IMR-90 (cell line): ENCODE measurements around the gene BSCL2. TPM values are rescaled to one million over a fixed set of nuclear protein-coding genes. Genes with fewer than 3 reads are reported as not detected.
A peak's percentile ranks its signal among the peaks of the same experiment; 100 is the strongest.

Experiments
- ATAC-seq: fragments of 200-7000 bp; cut with Tn5 transposase; 2 replicates; pipeline ENCODE4 v1.9.1; 2020; ENCODE audit warnings: low read depth, mild to moderate bottlenecking, moderate library complexity
- BruUV-seq: library from RNA; stranded (reverse); fragments of 400-500 nt; replicated peaks from 2 replicates; lab custom pipeline; 2021; lab: Mats Ljungman, UMichigan
- CTCF ChIA-PET: fragments of 300-600 bp; formaldehyde crosslinking; extraction: SDS; loops from one replicate; lab custom pipeline; 2021; ENCODE audit warnings: antibody characterized with exemption; lab: Yijun Ruan, JAX
- POLR2A ChIA-PET: fragments of 300-600 bp; sonication (Branson Sonifier 250); formaldehyde crosslinking; loops from one replicate; lab custom pipeline; 2022; ENCODE audit warnings: antibody characterized with exemption; ENCODE audit not compliant: unreplicated experiment; lab: Charles Lee
- DNase-seq: peaks from one replicate; pipeline ENCODE4 v3.0.0; 2013
- H2AFZ ChIP-seq: replicated peaks from 2 replicates; pipeline ENCODE3; 2013; ENCODE audit warnings: low read length, mild to moderate bottlenecking; ENCODE audit not compliant: poor library complexity
- H2AK5ac ChIP-seq: 2 replicates; pipeline ENCODE4 v1.6.1; 2013; ENCODE audit warnings: low read depth, low read length, inconsistent platforms
- H2AK9ac ChIP-seq: replicated peaks from 2 replicates; pipeline ENCODE3; 2013; ENCODE audit warnings: mild to moderate bottlenecking, low read depth, low read length, moderate library complexity; ENCODE audit not compliant: poor library complexity
- H2BK120ac ChIP-seq: 2 replicates; pipeline ENCODE4 v1.6.1; 2013; ENCODE audit warnings: low read depth, low read length, inconsistent platforms
- H2BK15ac ChIP-seq: 3 replicates; pipeline ENCODE4 v1.6.1; 2013; ENCODE audit warnings: low read depth, low read length, inconsistent platforms
- H2BK20ac ChIP-seq: 2 replicates; pipeline ENCODE4 v1.6.1; 2013; ENCODE audit warnings: low read depth, mild to moderate bottlenecking, inconsistent platforms, low read length, moderate library complexity
- H2BK5ac ChIP-seq: 2 replicates; pipeline ENCODE4 v1.6.1; 2013; ENCODE audit warnings: mild to moderate bottlenecking, low read depth, low read length, inconsistent platforms; ENCODE audit not compliant: poor library complexity, severe bottlenecking
- H3K14ac ChIP-seq: replicated peaks from 2 replicates; pipeline ENCODE4 v1.6.1; 2013; ENCODE audit warnings: low read depth, low read length, inconsistent platforms
- H3K18ac ChIP-seq: 2 replicates; pipeline ENCODE4 v1.6.1; 2013; ENCODE audit warnings: low read depth, low read length, control low read depth
- H3K23ac ChIP-seq: 2 replicates; pipeline ENCODE4 v1.6.1; 2013; ENCODE audit warnings: low read depth, low read length, inconsistent platforms
- H3K27ac ChIP-seq: 2 replicates; pipeline ENCODE4 v1.5.1; 2013; ENCODE audit warnings: mild to moderate bottlenecking, control low read depth, low read length; ENCODE audit not compliant: insufficient read depth
- H3K27me3 ChIP-seq: 2 replicates; pipeline ENCODE4 v1.6.1; 2013; ENCODE audit warnings: low read length; ENCODE audit not compliant: control insufficient read depth, insufficient read depth
- H3K36me3 ChIP-seq: 2 replicates; pipeline ENCODE4 v1.6.1; 2013; ENCODE audit warnings: low read length, mixed read lengths; ENCODE audit not compliant: control insufficient read depth, insufficient read depth
- H3K4ac ChIP-seq: 2 replicates; pipeline ENCODE4 v1.6.1; 2013; ENCODE audit warnings: low read depth, low read length, inconsistent platforms
- H3K4me1 ChIP-seq: 2 replicates; pipeline ENCODE4 v1.6.1; 2013; ENCODE audit warnings: low read length, mixed read lengths; ENCODE audit not compliant: control insufficient read depth, insufficient read depth
- H3K4me2 ChIP-seq: 2 replicates; pipeline ENCODE4 v1.6.1; 2013; ENCODE audit warnings: low read depth, mild to moderate bottlenecking, control low read depth, low read length, moderate library complexity
- H3K4me3 ChIP-seq: 2 replicates; pipeline ENCODE4 v1.5.1; 2013; ENCODE audit warnings: low read depth, mild to moderate bottlenecking, control low read depth, low read length, moderate library complexity; ENCODE audit not compliant: insufficient read depth
- H3K56ac ChIP-seq: 2 replicates; pipeline ENCODE4 v1.6.1; 2013; ENCODE audit warnings: low read length, inconsistent platforms; ENCODE audit not compliant: insufficient read depth; ENCODE audit errors: extremely low read depth
- H3K79me1 ChIP-seq, 2 experiments: 2 replicates each; pipeline ENCODE4 v1.6.1; 2013; ENCODE audit warnings: low read length in 2 of 2, inconsistent platforms in 1 of 2, low read depth in 1 of 2
- H3K9ac ChIP-seq: 2 replicates; pipeline ENCODE4 v1.6.1; 2013; ENCODE audit warnings: low read depth, low read length, control low read depth
- H3K9me1 ChIP-seq: 2 replicates; pipeline ENCODE4 v1.6.1; 2013; ENCODE audit warnings: low read length, inconsistent platforms; ENCODE audit not compliant: insufficient read depth
- H3K9me3 ChIP-seq: 2 replicates; pipeline ENCODE4 v1.6.1; 2013; ENCODE audit warnings: low read length; ENCODE audit not compliant: control insufficient read depth, insufficient read depth
- H4K20me1 ChIP-seq: 2 replicates; pipeline ENCODE4 v1.6.1; 2013; ENCODE audit warnings: low read length, inconsistent platforms; ENCODE audit not compliant: insufficient read depth
- H4K5ac ChIP-seq: 2 replicates; pipeline ENCODE4 v1.6.1; 2013; ENCODE audit warnings: mild to moderate bottlenecking, low read depth, low read length, control low read depth
- H4K8ac ChIP-seq, 2 experiments: 2 replicates each; pipeline ENCODE4 v1.6.1; 2013; ENCODE audit warnings: low read depth in 2 of 2, low read length in 2 of 2, control low read depth in 1 of 2, inconsistent platforms in 1 of 2
- H4K91ac ChIP-seq: 2 replicates; pipeline ENCODE4 v1.6.1; 2013; ENCODE audit warnings: low read depth, low read length, inconsistent platforms; ENCODE audit not compliant: insufficient read depth
- BHLHE40 ChIP-seq: fragments of 150-350 bp; IDR thresholded peaks from 2 replicates; pipeline ENCODE4 v1.6.1; 2016; ENCODE audit warnings: mild to moderate bottlenecking, low read depth, low read length
- CEBPB ChIP-seq: IDR thresholded peaks from 2 replicates; pipeline ENCODE4 v1.6.1; 2012; ENCODE audit warnings: low read depth, low read length, improper control_type of control experiment
- CHD1 ChIP-seq: IDR thresholded peaks from 2 replicates; pipeline ENCODE4 v1.6.1; 2012; ENCODE audit warnings: low read depth, low read length, improper control_type of control experiment
- FOS ChIP-seq: fragments of 150-350 bp; IDR thresholded peaks from 2 replicates; pipeline ENCODE4 v1.6.1; 2016; ENCODE audit warnings: low read depth, low read length
- MAFK ChIP-seq: IDR thresholded peaks from 2 replicates; pipeline ENCODE4 v1.6.1; 2012; ENCODE audit warnings: low read depth, low read length, improper control_type of control experiment
- MXI1 ChIP-seq: IDR thresholded peaks from 2 replicates; pipeline ENCODE4 v1.6.1; 2012; ENCODE audit warnings: low read depth, mild to moderate bottlenecking, low read length, moderate library complexity, borderline replicate concordance
- NFE2L2 ChIP-seq: fragments of 150-350 bp; IDR thresholded peaks from 2 replicates; pipeline ENCODE4 v1.6.1; 2016; ENCODE audit warnings: low read depth, mild to moderate bottlenecking, low read length
- POLR2A ChIP-seq: IDR thresholded peaks from 2 replicates; pipeline ENCODE4 v1.6.1; 2012; ENCODE audit warnings: mild to moderate bottlenecking, low read depth, low read length
- RAD21 ChIP-seq: IDR thresholded peaks from 2 replicates; pipeline ENCODE4 v1.6.1; 2012; ENCODE audit warnings: low read length, improper control_type of control experiment
- RCOR1 ChIP-seq: IDR thresholded peaks from 2 replicates; pipeline ENCODE4 v1.6.1; 2012; ENCODE audit warnings: mild to moderate bottlenecking, low read length, improper control_type of control experiment; ENCODE audit not compliant: insufficient replicate concordance
- RFX5 ChIP-seq: IDR thresholded peaks from 2 replicates; pipeline ENCODE4 v1.8.0; 2012; ENCODE audit warnings: low read depth, mild to moderate bottlenecking, low read length, moderate library complexity
- SMC3 ChIP-seq: fragments of 150-350 bp; IDR thresholded peaks from 2 replicates; pipeline ENCODE4 v1.6.1; 2016; ENCODE audit warnings: low read depth, mild to moderate bottlenecking, antibody characterized with exemption, low read length, moderate library complexity
- WGBS, 2 experiments: methylation state at CpG; one replicate each; pipeline versions ENCODE4 v1.1.5 to v1.1.7; 2013; ENCODE audit warnings: missing lambda C conversion rate in 2 of 2; ENCODE audit not compliant: insufficient read length in 1 of 2; ENCODE audit errors: extremely low coverage in 2 of 2; 5-methylcytosine and 5-hydroxymethylcytosine counted together
- dilution Hi-C: fragments of 300-500 bp; cut with HindIII; formaldehyde crosslinking; loops from one replicate; pipeline ENCODE4 v1.14.3; 2018; ENCODE audit warnings: low sequenced_read_pairs; ENCODE audit not compliant: unreplicated experiment
- in situ Hi-C: fragments of 300-500 bp; cut with MboI; formaldehyde crosslinking; loops from 3 replicates; pipeline ENCODE4 v1.14.3; 2019; ENCODE audit warnings: low sequenced_read_pairs, inconsistent platforms, mixed read lengths
- intact Hi-C: fragments of 100-400 bp; cut with micrococcal nuclease; formaldehyde crosslinking; loops from 2 replicates; pipeline ENCODE4 v1.10.0; 2022
- polyA plus RNA-seq, 3 experiments: library from polyadenylated mRNA; depleted of rRNA; stranded (reverse); fragments of >200 nt; gene quantifications; 2 replicates each; pipeline ENCODE4 v1.2.3, GENCODE V29; 2012; ENCODE audit warnings: low replicate concordance in 1 of 3
- total RNA-seq: library from RNA; depleted of rRNA; stranded (reverse); fragments of >200 nt; gene quantifications from 2 replicates; pipeline ENCODE4 v1.2.3, GENCODE V29; 2012
- TF ChIP-seq, protein P1 (sequence below): fragments of 150-350 bp; IDR thresholded peaks from 2 replicates; pipeline ENCODE4 v1.6.1; 2016; ENCODE audit warnings: low read depth, mild to moderate bottlenecking, low read length, moderate library complexity, borderline replicate concordance
- TF ChIP-seq, protein P2 (sequence below): conservative IDR thresholded peaks from 2 replicates; pipeline ENCODE4 v1.5.1; 2012; ENCODE audit warnings: mild to moderate bottlenecking, low read depth, low read length, improper control_type of control experiment
- TF ChIP-seq, protein P3 (sequence below): fragments of 150-350 bp; IDR thresholded peaks from 2 replicates; pipeline ENCODE4 v1.6.1; 2017; ENCODE audit warnings: mild to moderate bottlenecking, antibody characterized with exemption, low read length, low read depth

BSCL2 gene
- total and polyA plus RNA-seq, 2 of the 4 experiments (the other 2 are of a cell fraction) = 26.2 to 47.1 TPM

DNA sequence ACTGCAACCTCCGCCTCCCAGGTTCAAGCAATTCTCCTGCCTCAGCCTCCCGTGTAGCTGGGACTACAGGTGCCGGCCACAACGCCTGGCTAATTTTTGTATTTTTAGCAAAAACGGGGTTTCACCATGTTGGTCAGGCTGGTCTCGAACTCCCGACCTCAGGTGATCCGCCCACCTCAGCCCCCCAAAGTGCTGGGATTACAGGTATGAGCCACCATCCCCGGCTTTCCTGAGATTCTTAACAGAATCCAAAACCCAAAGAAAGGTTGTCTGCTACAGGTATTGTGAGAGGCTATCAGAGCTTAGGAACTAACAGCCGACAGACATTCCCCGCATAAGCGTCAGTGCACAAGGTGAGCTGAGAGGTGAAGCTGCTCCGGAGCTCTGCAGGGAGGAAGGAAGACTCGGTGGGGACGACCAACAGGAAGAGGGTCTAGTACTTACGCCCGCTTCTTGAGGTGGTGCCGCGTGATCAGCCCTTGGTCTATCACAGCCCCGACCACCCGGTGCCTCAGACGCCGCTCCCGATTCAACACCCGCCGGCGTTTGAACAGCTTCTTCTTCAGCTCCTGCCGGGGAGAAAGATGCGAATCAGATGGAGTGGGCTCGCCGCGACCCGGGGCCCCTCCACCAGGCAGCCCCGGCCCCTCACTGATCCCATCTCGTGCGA, 42.7 kb downstream of the BSCL2 start:
- peak overlapping the region; percentile 54 for H3K56ac ChIP-seq
- no peak overlapping the region; the same call in 1 of the 2 replicates for H2BK120ac ChIP-seq
- CTCF ChIA-PET = interaction anchor here (1.0 to 1.4 kb wide), 3 partner anchors 12 to 104 kb away, joined by 3 to 4 read pairs (median 3); partner anchors contain the start of gene INTS5
- TF ChIP-seq CHD1 (no peak), MXI1 (no peak), CEBPB (no peak), MAFK (no peak), NFE2L2 (no peak), RAD21 (no peak), POLR2A (no peak), BHLHE40 (no peak), RFX5 (no peak), RCOR1 (no peak), FOS (no peak), SMC3 (no peak)
- TF ChIP-seq, protein P1, sequence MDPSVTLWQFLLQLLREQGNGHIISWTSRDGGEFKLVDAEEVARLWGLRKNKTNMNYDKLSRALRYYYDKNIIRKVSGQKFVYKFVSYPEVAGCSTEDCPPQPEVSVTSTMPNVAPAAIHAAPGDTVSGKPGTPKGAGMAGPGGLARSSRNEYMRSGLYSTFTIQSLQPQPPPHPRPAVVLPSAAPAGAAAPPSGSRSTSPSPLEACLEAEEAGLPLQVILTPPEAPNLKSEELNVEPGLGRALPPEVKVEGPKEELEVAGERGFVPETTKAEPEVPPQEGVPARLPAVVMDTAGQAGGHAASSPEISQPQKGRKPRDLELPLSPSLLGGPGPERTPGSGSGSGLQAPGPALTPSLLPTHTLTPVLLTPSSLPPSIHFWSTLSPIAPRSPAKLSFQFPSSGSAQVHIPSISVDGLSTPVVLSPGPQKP = no peak
- TF ChIP-seq, protein P2, sequence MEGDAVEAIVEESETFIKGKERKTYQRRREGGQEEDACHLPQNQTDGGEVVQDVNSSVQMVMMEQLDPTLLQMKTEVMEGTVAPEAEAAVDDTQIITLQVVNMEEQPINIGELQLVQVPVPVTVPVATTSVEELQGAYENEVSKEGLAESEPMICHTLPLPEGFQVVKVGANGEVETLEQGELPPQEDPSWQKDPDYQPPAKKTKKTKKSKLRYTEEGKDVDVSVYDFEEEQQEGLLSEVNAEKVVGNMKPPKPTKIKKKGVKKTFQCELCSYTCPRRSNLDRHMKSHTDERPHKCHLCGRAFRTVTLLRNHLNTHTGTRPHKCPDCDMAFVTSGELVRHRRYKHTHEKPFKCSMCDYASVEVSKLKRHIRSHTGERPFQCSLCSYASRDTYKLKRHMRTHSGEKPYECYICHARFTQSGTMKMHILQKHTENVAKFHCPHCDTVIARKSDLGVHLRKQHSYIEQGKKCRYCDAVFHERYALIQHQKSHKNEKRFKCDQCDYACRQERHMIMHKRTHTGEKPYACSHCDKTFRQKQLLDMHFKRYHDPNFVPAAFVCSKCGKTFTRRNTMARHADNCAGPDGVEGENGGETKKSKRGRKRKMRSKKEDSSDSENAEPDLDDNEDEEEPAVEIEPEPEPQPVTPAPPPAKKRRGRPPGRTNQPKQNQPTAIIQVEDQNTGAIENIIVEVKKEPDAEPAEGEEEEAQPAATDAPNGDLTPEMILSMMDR = no peak
- TF ChIP-seq, protein P3, sequence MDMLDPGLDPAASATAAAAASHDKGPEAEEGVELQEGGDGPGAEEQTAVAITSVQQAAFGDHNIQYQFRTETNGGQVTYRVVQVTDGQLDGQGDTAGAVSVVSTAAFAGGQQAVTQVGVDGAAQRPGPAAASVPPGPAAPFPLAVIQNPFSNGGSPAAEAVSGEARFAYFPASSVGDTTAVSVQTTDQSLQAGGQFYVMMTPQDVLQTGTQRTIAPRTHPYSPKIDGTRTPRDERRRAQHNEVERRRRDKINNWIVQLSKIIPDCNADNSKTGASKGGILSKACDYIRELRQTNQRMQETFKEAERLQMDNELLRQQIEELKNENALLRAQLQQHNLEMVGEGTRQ = no peak

More for the DNA sequence above, 42.7 kb downstream of the BSCL2 start:
- peaks cover 9% of the 10 kb centered on the region for H3K9me1 ChIP-seq
- peak overlapping the region; percentile 97 for H2AFZ ChIP-seq
- ATAC-seq = peak; percentile 27
- peak overlapping the region; percentile 74 for H3K27ac ChIP-seq
- peak overlapping the region; percentile 11 for H4K5ac ChIP-seq
- in situ Hi-C loops (no loop called here), dilution Hi-C loops (no loop called here), intact Hi-C loops (no loop called here)
- no peak overlapping the region for H3K18ac ChIP-seq
- H3K9me3 ChIP-seq = no peaks in the 10 kb centered on the region
- POLR2A ChIA-PET = interaction anchor here (0.5 to 1.6 kb wide), 11 partner anchors 10 to 309 kb away, joined by 3 to 24 read pairs (median 4); partner anchors contain the start of genes EEF1G, INTS5, MTA2 and TUT1
- peaks cover 15% of the 10 kb centered on the region for H3K36me3 ChIP-seq
- H2BK20ac ChIP-seq = no peak overlapping the region
- peak overlapping the region; percentile 83 for H3K23ac ChIP-seq
- H2BK15ac ChIP-seq = no peak overlapping the region; the same call in 2 of the 3 replicates
- peak overlapping the region; percentile 94 for H3K14ac ChIP-seq
- peaks cover 18% of the 10 kb centered on the region for H4K20me1 ChIP-seq
- peaks cover 8% of the 10 kb centered on the region for H3K4me1 ChIP-seq
- peak overlapping the region; percentile 80 for H2AK5ac ChIP-seq
- no peaks in the 10 kb centered on the region for H3K27me3 ChIP-seq
- H2BK5ac ChIP-seq = peak overlapping the region; percentile 64
- peak; percentile 50 for DNase-seq
- WGBS, 2 experiments = 0% methylated on average over 19 of the region's 36 CpGs; no CpG with 5 or more reads in 1 of the 2 experiments
- peak overlapping the region; percentile 73 for H3K4me3 ChIP-seq
- no TSS peak for BruUV-seq
- peak overlapping the region; percentile 66 for H4K91ac ChIP-seq
- H3K9ac ChIP-seq = peak overlapping the region; percentile 79
- peak overlapping the region; percentile 69 for H4K8ac ChIP-seq
- H3K4me2 ChIP-seq = peak overlapping the region; percentile 84
- peaks cover 33 to 50% of the 10 kb centered on the region in 2 experiments for H3K79me1 ChIP-seq
- peak overlapping the region; percentile 78; the same call in 1 of the 2 replicates for H3K4ac ChIP-seq
- H2AK9ac ChIP-seq = peak overlapping the region; percentile 99
